HepG2 (cell line): ENCODE data around the gene ACTL8. TPM values are rescaled to one million over a fixed set of nuclear protein-coding genes. Genes with fewer than 3 reads are reported as not detected.

ENCODE experiments used
- ATAC-seq: fragments of 200-7000 bp; cut with Tn5 transposase; 3 replicates; pipeline ENCODE4 v1.9.1; 2020; ENCODE audit warnings: mild to moderate bottlenecking, moderate library complexity
- BruUV-seq: library from RNA; stranded (reverse); fragments of 400-500 nt; replicated peaks from 2 replicates; lab custom pipeline; 2021; lab: Mats Ljungman, UMichigan
- CTCF ChIA-PET: fragments of 300-600 bp; formaldehyde crosslinking; extraction: SDS; loops from one replicate; lab custom pipeline; 2021; ENCODE audit warnings: low total read pairs, inconsistent platforms, low intra/inter-chr PET ratio; lab: Yijun Ruan, JAX
- POLR2A ChIA-PET: fragments of 350-600 bp; sonication (Branson Sonifier 250); formaldehyde crosslinking; loops from one replicate; lab custom pipeline; 2020; ENCODE audit warnings: antibody characterized with exemption, inconsistent platforms; lab: Yijun Ruan, JAX
- DNase-seq: peaks from one replicate; pipeline ENCODE4 v3.0.0-alpha.2; 2015; ENCODE audit warnings: low spot score
- FAIRE-seq: peaks from 3 replicates; lab custom pipeline; 2011; peaks lifted over from hg19 to GRCh38; lab: Jason Lieb, UNC
- H2AFZ ChIP-seq: one replicate; pipeline ENCODE4 v1.6.1; 2011; ENCODE audit warnings: low read length, inconsistent platforms
- H3K27ac ChIP-seq: fragments of 300-600 bp; 3 replicates; pipeline ENCODE4 v1.8.0; 2011; ENCODE audit warnings: mixed run types, mild to moderate bottlenecking, mixed read lengths, low read length, inconsistent platforms; ENCODE audit not compliant: insufficient read depth; ENCODE audit errors: extremely low read length
- H3K27me3 ChIP-seq, 2 experiments: fragments of 200-600 bp in 1 of 2; 2 replicates in 1 of 2; 3 replicates in 1 of 2; pipeline versions ENCODE4 v1.6.0 to v1.8.0; 2011; ENCODE audit warnings: low read length in 2 of 2, mild to moderate bottlenecking in 2 of 2, moderate library complexity in 2 of 2, inconsistent platforms in 1 of 2; ENCODE audit not compliant: insufficient read depth in 2 of 2, control insufficient read depth in 1 of 2
- H3K36me3 ChIP-seq, 2 experiments: fragments of 200-600 bp in 1 of 2; replicated peaks in 1 of 2; 2 replicates in 1 of 2; 3 replicates in 1 of 2; pipeline versions ENCODE4 v1.5.1 to v1.8.0; 2011; ENCODE audit warnings: low read length in 2 of 2, inconsistent platforms in 1 of 2; ENCODE audit not compliant: insufficient read depth in 2 of 2, control insufficient read depth in 1 of 2
- H3K4me1 ChIP-seq: 2 replicates; pipeline ENCODE4 v1.5.1; 2012; ENCODE audit warnings: low read length, inconsistent platforms; ENCODE audit not compliant: insufficient read depth
- H3K4me2 ChIP-seq: 2 replicates; pipeline ENCODE4 v1.6.0; 2011; ENCODE audit warnings: low read depth, low read length, inconsistent platforms
- H3K4me3 ChIP-seq, 3 experiments: fragments of 200-600 bp in 1 of 3; sonication (generic), shearing (Covaris generic) in 1 of 3; replicated peaks in 1 of 3; 2 replicates each; pipeline ENCODE4 v1.5.1; 2011 to 2016; ENCODE audit warnings: low read length in 3 of 3, inconsistent platforms in 2 of 3, low read depth in 2 of 3, mild to moderate bottlenecking in 2 of 3, control low read depth in 1 of 3, mixed read lengths in 1 of 3; ENCODE audit not compliant: insufficient read depth in 1 of 3
- H3K79me2 ChIP-seq: one replicate; pipeline ENCODE4 v1.6.1; 2011; ENCODE audit warnings: low read length, inconsistent platforms; ENCODE audit not compliant: insufficient read depth
- H3K9ac ChIP-seq: 2 replicates; pipeline ENCODE4 v1.6.0; 2011; ENCODE audit warnings: mild to moderate bottlenecking, low read depth, low read length, inconsistent platforms; ENCODE audit not compliant: insufficient read depth
- H3K9me3 ChIP-seq: 2 replicates; pipeline ENCODE4 v1.5.1; 2012; ENCODE audit warnings: mild to moderate bottlenecking, low read length
- H4K20me1 ChIP-seq: 2 replicates; pipeline ENCODE4 v1.6.0; 2011; ENCODE audit warnings: inconsistent platforms, mild to moderate bottlenecking, low read length, moderate library complexity; ENCODE audit not compliant: insufficient read depth
- KDM5B ChIP-seq: sonication (generic); formaldehyde crosslinking; IDR thresholded peaks from 2 replicates; pipeline ENCODE4 v1.4.0; 2020; ENCODE audit warnings: missing genetic modification reagents, mild to moderate bottlenecking, borderline replicate concordance
- PHF5A ChIP-seq: IDR thresholded peaks from one replicate; pipeline ENCODE4 v1.6.1; 2018; ENCODE audit warnings: low read depth, missing genetic modification reagents; ENCODE audit not compliant: unreplicated experiment
- PLRG1 ChIP-seq: fragments of 450-650 bp; conservative IDR thresholded peaks from 2 replicates; pipeline ENCODE4 v1.6.1; 2016
- SAFB2 ChIP-seq: sonication (generic); formaldehyde crosslinking; IDR thresholded peaks from 2 replicates; pipeline ENCODE4 v1.5.1; 2020; ENCODE audit warnings: missing genetic modification reagents, low read depth, mild to moderate bottlenecking, borderline replicate concordance
- SRSF1 ChIP-seq: fragments of 200-400 bp; formaldehyde crosslinking; optimal IDR thresholded peaks from 2 replicates; pipeline ENCODE3; 2017; ENCODE audit warnings: mild to moderate bottlenecking, low read depth, low read length, moderate library complexity
- SRSF4 ChIP-seq: fragments of 200-400 bp; formaldehyde crosslinking; IDR thresholded peaks from one replicate; pipeline ENCODE4 v1.6.1; 2018; ENCODE audit warnings: mild to moderate bottlenecking, low read depth, low read length, moderate library complexity; ENCODE audit not compliant: poor library complexity, severe bottlenecking
- STAG1 ChIP-seq: sonication (generic); formaldehyde crosslinking; IDR thresholded peaks from 2 replicates; pipeline ENCODE4 v1.4.0; 2020; ENCODE audit warnings: missing genetic modification reagents
- TBL1XR1 ChIP-seq: fragments of 150-350 bp; IDR thresholded peaks from 2 replicates; pipeline ENCODE4 v1.6.1; 2014; ENCODE audit warnings: borderline replicate concordance, low read length; ENCODE audit not compliant: partially characterized antibody
- TP53 ChIP-seq: sonication (generic); formaldehyde crosslinking; conservative IDR thresholded peaks from 2 replicates; pipeline ENCODE4 v1.4.0; 2020; ENCODE audit warnings: missing genetic modification reagents
- ZNF124 ChIP-seq: sonication (generic); formaldehyde crosslinking; IDR thresholded peaks from 2 replicates; pipeline ENCODE4 v1.4.0; 2020; ENCODE audit warnings: missing genetic modification reagents
- ZNF607 ChIP-seq: sonication (generic); formaldehyde crosslinking; IDR thresholded peaks from 2 replicates; pipeline ENCODE4 v1.5.1; 2020; ENCODE audit warnings: missing genetic modification reagents, mild to moderate bottlenecking, borderline replicate concordance
- ZNF614 ChIP-seq: IDR thresholded peaks from 2 replicates; pipeline ENCODE4 v1.6.1; 2018; ENCODE audit warnings: missing biosample characterization, missing genetic modification reagents, inconsistent platforms, borderline replicate concordance
- WGBS: methylation state at CpG from one replicate; pipeline ENCODE4 v1.1.6; 2017; ENCODE audit warnings: low lambda C conversion rate; 5-methylcytosine and 5-hydroxymethylcytosine counted together
- in situ Hi-C: cut with HindIII; loops from 2 replicates; pipeline ENCODE4 v1.10.0; 2017; ENCODE audit warnings: low pct_unique_long_range_greater_than_20kb; ENCODE audit not compliant: extremely low pct_ligation_motif_present
- intact Hi-C: fragments of 100-400 bp; cut with micrococcal nuclease; formaldehyde crosslinking; loops from one replicate; pipeline ENCODE4 v1.10.0; 2022; ENCODE audit not compliant: unreplicated experiment
- polyA plus RNA-seq, 8 experiments: library from polyadenylated mRNA; depleted of rRNA in 3 of 8; stranded (reverse) in 7 of 8; unstranded in 1 of 8; fragments of >200 nt; fragmentation: Illumina TruSeq in 4 of 8; extraction: Trizol in 4 of 8; gene quantifications; 2 replicates each; pipeline versions ENCODE4 v1.2.1 to v1.2.3, GENCODE V29; 2011 to 2016; ENCODE audit warnings: low read depth in 4 of 8, missing spikeins in 1 of 8, mixed read lengths in 1 of 8; ENCODE audit not compliant: insufficient read depth in 1 of 8
- total RNA-seq, 5 experiments: library from RNA; depleted of rRNA; stranded (reverse); fragments of >200 nt; fragmentation: Illumina TruSeq; extraction: Trizol; gene quantifications; 2 replicates each; pipeline ENCODE4 v1.2.3, GENCODE V29; 2016; ENCODE audit warnings: low read depth in 1 of 5
- TF ChIP-seq, protein P1 (sequence below): sonication (generic); formaldehyde crosslinking; IDR thresholded peaks from 2 replicates; pipeline ENCODE4 v1.4.0; 2020; ENCODE audit warnings: mild to moderate bottlenecking, missing genetic modification reagents
- TF ChIP-seq, protein P2 (sequence below): IDR thresholded peaks from 2 replicates; pipeline ENCODE4 v1.6.1; 2016; ENCODE audit warnings: mild to moderate bottlenecking, missing biosample characterization, missing genetic modification reagents
- TF ChIP-seq, protein P3 (sequence below): sonication (generic); formaldehyde crosslinking; IDR thresholded peaks from 2 replicates; pipeline ENCODE4 v1.5.0; 2020; ENCODE audit warnings: mild to moderate bottlenecking, missing genetic modification reagents, moderate library complexity
- TF ChIP-seq, protein P4 (sequence below): sonication (generic); formaldehyde crosslinking; IDR thresholded peaks from 2 replicates; pipeline ENCODE4 v1.8.0; 2022; ENCODE audit warnings: missing genetic modification reagents, low read depth, mild to moderate bottlenecking, borderline replicate concordance

ACTL8 gene
- total and polyA plus RNA-seq, 2 of the 13 experiments (the other 11 are each of a cell fraction or from before 2014, with no cell fraction given) = 0.09 to 0.64 TPM

DNA sequence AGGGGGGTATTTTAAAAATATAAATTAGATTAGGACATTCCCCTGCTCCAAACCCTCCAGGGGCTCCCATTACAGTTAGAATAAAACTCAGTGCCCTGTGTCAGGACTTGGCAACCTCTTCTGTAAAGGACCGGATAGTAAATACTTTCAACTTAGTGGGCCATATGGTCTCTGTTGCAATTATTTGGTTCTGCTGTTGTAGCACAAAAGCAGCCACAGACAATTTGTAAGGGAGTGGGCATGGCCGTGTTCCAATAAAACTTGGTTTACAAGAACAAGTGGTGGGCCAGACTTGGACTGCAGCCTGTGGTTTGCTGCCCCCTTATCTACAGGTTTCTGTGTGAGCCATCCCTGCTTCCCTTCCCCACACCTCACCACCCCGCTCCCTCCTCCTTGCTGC is 92.0 kb downstream of the ACTL8 start (continued):
- TF ChIP-seq, protein P1, sequence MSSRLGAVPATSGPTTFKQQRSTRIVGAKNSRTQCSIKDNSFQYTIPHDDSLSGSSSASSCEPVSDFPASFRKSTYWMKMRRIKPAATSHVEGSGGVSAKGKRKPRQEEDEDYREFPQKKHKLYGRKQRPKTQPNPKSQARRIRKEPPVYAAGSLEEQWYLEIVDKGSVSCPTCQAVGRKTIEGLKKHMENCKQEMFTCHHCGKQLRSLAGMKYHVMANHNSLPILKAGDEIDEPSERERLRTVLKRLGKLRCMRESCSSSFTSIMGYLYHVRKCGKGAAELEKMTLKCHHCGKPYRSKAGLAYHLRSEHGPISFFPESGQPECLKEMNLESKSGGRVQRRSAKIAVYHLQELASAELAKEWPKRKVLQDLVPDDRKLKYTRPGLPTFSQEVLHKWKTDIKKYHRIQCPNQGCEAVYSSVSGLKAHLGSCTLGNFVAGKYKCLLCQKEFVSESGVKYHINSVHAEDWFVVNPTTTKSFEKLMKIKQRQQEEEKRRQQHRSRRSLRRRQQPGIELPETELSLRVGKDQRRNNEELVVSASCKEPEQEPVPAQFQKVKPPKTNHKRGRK (CRISPR knock-in tag) = no peak
- TF ChIP-seq SRSF1 (no peak), PHF5A (CRISPR knock-in tag) (no peak), KDM5B (CRISPR knock-in tag) (no peak)

DNA sequence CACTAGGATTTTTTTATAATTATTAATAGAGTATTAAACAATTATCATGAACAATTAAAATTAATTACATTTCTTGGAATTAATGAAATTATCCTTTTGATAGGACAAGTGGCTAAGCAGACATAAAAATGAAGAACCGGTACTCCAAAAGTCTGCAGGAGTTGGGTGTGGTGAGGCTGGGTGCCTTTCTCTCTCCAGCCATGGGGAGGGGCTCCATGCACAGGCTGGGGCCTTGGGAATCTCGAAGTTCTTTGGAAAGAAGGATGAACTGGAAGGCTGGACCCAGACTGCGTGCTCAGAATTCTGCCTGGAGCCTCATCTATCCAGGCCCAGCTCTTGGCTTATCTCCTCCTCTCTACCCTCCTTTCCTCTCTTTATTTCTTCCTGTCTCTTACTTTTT is 94.1 kb downstream of the ACTL8 start:
- H3K4me1 ChIP-seq = no peaks in the 10 kb centered on the region
- FAIRE-seq (no peak), ATAC-seq (no peak), DNase-seq (no peak)
- H2AFZ ChIP-seq = no peak overlapping the region
- H3K27ac ChIP-seq = no peak overlapping the region
- H3K36me3 ChIP-seq = no peaks in the 10 kb centered on the region
- in situ Hi-C loops (no loop called here), intact Hi-C loops (no loop called here)
- peaks cover 0 to 22% of the 10 kb centered on the region in 2 experiments; a peak in 4 of 5 replicates for H3K27me3 ChIP-seq
- H4K20me1 ChIP-seq = no peaks in the 10 kb centered on the region
- no peaks in the 10 kb centered on the region for H3K9me3 ChIP-seq
- ChIA-PET POLR2A (no interaction called here), CTCF (no interaction called here)
- H3K4me3 ChIP-seq = no peak overlapping the region
- no peak overlapping the region for H3K4me2 ChIP-seq
- TF ChIP-seq PLRG1 (no peak), ZNF124 (CRISPR knock-in tag) (no peak), TP53 (CRISPR knock-in tag) (no peak), ZNF614 (CRISPR knock-in tag) (no peak), STAG1 (CRISPR knock-in tag) (peak; percentile 56), SRSF4 (no peak), TBL1XR1 (no peak), SAFB2 (no peak), ZNF607 (CRISPR knock-in tag) (no peak)
- TF ChIP-seq, protein P2, sequence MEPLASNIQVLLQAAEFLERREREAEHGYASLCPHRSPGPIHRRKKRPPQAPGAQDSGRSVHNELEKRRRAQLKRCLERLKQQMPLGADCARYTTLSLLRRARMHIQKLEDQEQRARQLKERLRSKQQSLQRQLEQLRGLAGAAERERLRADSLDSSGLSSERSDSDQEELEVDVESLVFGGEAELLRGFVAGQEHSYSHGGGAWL (CRISPR knock-in tag) = no peak
- TF ChIP-seq, protein P3, sequence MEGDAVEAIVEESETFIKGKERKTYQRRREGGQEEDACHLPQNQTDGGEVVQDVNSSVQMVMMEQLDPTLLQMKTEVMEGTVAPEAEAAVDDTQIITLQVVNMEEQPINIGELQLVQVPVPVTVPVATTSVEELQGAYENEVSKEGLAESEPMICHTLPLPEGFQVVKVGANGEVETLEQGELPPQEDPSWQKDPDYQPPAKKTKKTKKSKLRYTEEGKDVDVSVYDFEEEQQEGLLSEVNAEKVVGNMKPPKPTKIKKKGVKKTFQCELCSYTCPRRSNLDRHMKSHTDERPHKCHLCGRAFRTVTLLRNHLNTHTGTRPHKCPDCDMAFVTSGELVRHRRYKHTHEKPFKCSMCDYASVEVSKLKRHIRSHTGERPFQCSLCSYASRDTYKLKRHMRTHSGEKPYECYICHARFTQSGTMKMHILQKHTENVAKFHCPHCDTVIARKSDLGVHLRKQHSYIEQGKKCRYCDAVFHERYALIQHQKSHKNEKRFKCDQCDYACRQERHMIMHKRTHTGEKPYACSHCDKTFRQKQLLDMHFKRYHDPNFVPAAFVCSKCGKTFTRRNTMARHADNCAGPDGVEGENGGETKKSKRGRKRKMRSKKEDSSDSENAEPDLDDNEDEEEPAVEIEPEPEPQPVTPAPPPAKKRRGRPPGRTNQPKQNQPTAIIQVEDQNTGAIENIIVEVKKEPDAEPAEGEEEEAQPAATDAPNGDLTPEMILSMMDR (CRISPR knock-in tag) = peak; percentile 40
- TF ChIP-seq, protein P4, sequence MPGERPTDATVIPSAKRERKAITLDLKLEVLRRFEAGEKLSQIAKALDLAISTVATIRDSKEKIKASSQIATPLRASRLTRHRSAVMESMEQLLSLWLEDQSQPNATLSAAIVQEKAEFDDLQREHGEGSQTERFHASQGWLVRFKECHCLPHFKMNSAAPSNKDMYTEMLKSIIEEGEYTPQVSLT (CRISPR knock-in tag) = no peak
- H3K9ac ChIP-seq = no peak overlapping the region
- WGBS = 77% methylated on average over 2 of the region's 3 CpGs
- BruUV-seq = no TSS peak
- no peaks in the 10 kb centered on the region for H3K79me2 ChIP-seq
